HG03571 (cell line): ENCODE results near the gene CAMK1D.
"Not testable (repeated sequence)": the region's sequence is repeated elsewhere in the genome, so short reads cannot be mapped to it uniquely, and the experiment has no call there.

Source experiments
- ATAC-seq: cut with Tn5 transposase; IDR thresholded peaks from one replicate; pipeline ENCODE4 v1.9.1; 2021; ENCODE audit not compliant: unreplicated experiment

Gene CAMK1D

GRCh38 chr10:12838995-12839927 lies 489.9 kb downstream of the CAMK1D start:
- no peak for ATAC-seq

GRCh38 chr10:12839941-12840611 lies 490.7 kb downstream of the CAMK1D start:
- ATAC-seq: no peak

GRCh38 chr10:12841426-12841825 lies 492.1 kb downstream of the CAMK1D start:
- ATAC-seq: no peak

GRCh38 chr10:12841826-12842225 lies 492.5 kb downstream of the CAMK1D start:
- no peak for ATAC-seq

- no peak for ATAC-seq
These were observed 493.0 kb downstream of the CAMK1D start for GRCh38 chr10:12842310-12842709.

- ATAC-seq: no peak
These were observed 494.1 kb downstream of the CAMK1D start for GRCh38 chr10:12843296-12843945.

- no peak for ATAC-seq
These were observed 495.6 kb downstream of the CAMK1D start for GRCh38 chr10:12844811-12845483.

- no peak for ATAC-seq
These were observed 497.4 kb downstream of the CAMK1D start for GRCh38 chr10:12846718-12847117.

- no peak for ATAC-seq
These were observed 498.1 kb downstream of the CAMK1D start for GRCh38 chr10:12847361-12847975.

- no peak for ATAC-seq
These were observed 499.3 kb downstream of the CAMK1D start for GRCh38 chr10:12848439-12849173.

- ATAC-seq: no peak
These were observed 500.2 kb downstream of the CAMK1D start for GRCh38 chr10:12849319-12850181.

GRCh38 chr10:12852687-12853086 lies 503.3 kb downstream of the CAMK1D start:
- no peak for ATAC-seq

- ATAC-seq: no peak
These were observed 505.6 kb downstream of the CAMK1D start for GRCh38 chr10:12854988-12855387.

GRCh38 chr10:12862459-12862858 lies 513.1 kb downstream of the CAMK1D start:
- ATAC-seq: no peak

GRCh38 chr10:12865515-12865914 lies 516.2 kb downstream of the CAMK1D start:
- ATAC-seq: not testable (repeated sequence)

- ATAC-seq: no peak
These were observed 518.9 kb downstream of the CAMK1D start for GRCh38 chr10:12868229-12868628.

GRCh38 chr10:12869427-12869826 lies 520.1 kb downstream of the CAMK1D start:
- no peak for ATAC-seq

- ATAC-seq: no peak
These were observed 523.2 kb downstream of the CAMK1D start for GRCh38 chr10:12872577-12872976.

GRCh38 chr10:12873172-12873571 lies 523.8 kb downstream of the CAMK1D start:
- no peak for ATAC-seq
